IMR-90 (cell line): ENCODE measurements around the gene NKD1. TPM values are rescaled to one million over a fixed set of nuclear protein-coding genes. Genes with fewer than 3 reads are reported as not detected.

Experiments
- ATAC-seq: fragments of 200-7000 bp; cut with Tn5 transposase; 2 replicates; pipeline ENCODE4 v1.9.1; 2020; ENCODE audit warnings: low read depth, mild to moderate bottlenecking, moderate library complexity
- BruUV-seq: library from RNA; stranded (reverse); fragments of 400-500 nt; replicated peaks from 2 replicates; lab custom pipeline; 2021; lab: Mats Ljungman, UMichigan
- CTCF ChIA-PET: fragments of 300-600 bp; formaldehyde crosslinking; extraction: SDS; loops from one replicate; lab custom pipeline; 2021; ENCODE audit warnings: antibody characterized with exemption; lab: Yijun Ruan, JAX
- POLR2A ChIA-PET: fragments of 300-600 bp; sonication (Branson Sonifier 250); formaldehyde crosslinking; loops from one replicate; lab custom pipeline; 2022; ENCODE audit warnings: antibody characterized with exemption; ENCODE audit not compliant: unreplicated experiment; lab: Charles Lee
- DNase-seq: peaks from one replicate; pipeline ENCODE4 v3.0.0; 2013
- H2AFZ ChIP-seq: replicated peaks from 2 replicates; pipeline ENCODE3; 2013; ENCODE audit warnings: low read length, mild to moderate bottlenecking; ENCODE audit not compliant: poor library complexity
- H2AK5ac ChIP-seq: 2 replicates; pipeline ENCODE4 v1.6.1; 2013; ENCODE audit warnings: low read depth, low read length, inconsistent platforms
- H2AK9ac ChIP-seq: replicated peaks from 2 replicates; pipeline ENCODE3; 2013; ENCODE audit warnings: mild to moderate bottlenecking, low read depth, low read length, moderate library complexity; ENCODE audit not compliant: poor library complexity
- H2BK120ac ChIP-seq: 2 replicates; pipeline ENCODE4 v1.6.1; 2013; ENCODE audit warnings: low read depth, low read length, inconsistent platforms
- H2BK15ac ChIP-seq: 3 replicates; pipeline ENCODE4 v1.6.1; 2013; ENCODE audit warnings: low read depth, low read length, inconsistent platforms
- H2BK20ac ChIP-seq: 2 replicates; pipeline ENCODE4 v1.6.1; 2013; ENCODE audit warnings: low read depth, mild to moderate bottlenecking, inconsistent platforms, low read length, moderate library complexity
- H2BK5ac ChIP-seq: 2 replicates; pipeline ENCODE4 v1.6.1; 2013; ENCODE audit warnings: mild to moderate bottlenecking, low read depth, low read length, inconsistent platforms; ENCODE audit not compliant: poor library complexity, severe bottlenecking
- H3K14ac ChIP-seq: replicated peaks from 2 replicates; pipeline ENCODE4 v1.6.1; 2013; ENCODE audit warnings: low read depth, low read length, inconsistent platforms
- H3K18ac ChIP-seq: 2 replicates; pipeline ENCODE4 v1.6.1; 2013; ENCODE audit warnings: low read depth, low read length, control low read depth
- H3K23ac ChIP-seq: 2 replicates; pipeline ENCODE4 v1.6.1; 2013; ENCODE audit warnings: low read depth, low read length, inconsistent platforms
- H3K27ac ChIP-seq: 2 replicates; pipeline ENCODE4 v1.5.1; 2013; ENCODE audit warnings: mild to moderate bottlenecking, control low read depth, low read length; ENCODE audit not compliant: insufficient read depth
- H3K27me3 ChIP-seq: 2 replicates; pipeline ENCODE4 v1.6.1; 2013; ENCODE audit warnings: low read length; ENCODE audit not compliant: control insufficient read depth, insufficient read depth
- H3K36me3 ChIP-seq: 2 replicates; pipeline ENCODE4 v1.6.1; 2013; ENCODE audit warnings: low read length, mixed read lengths; ENCODE audit not compliant: control insufficient read depth, insufficient read depth
- H3K4ac ChIP-seq: 2 replicates; pipeline ENCODE4 v1.6.1; 2013; ENCODE audit warnings: low read depth, low read length, inconsistent platforms
- H3K4me1 ChIP-seq: 2 replicates; pipeline ENCODE4 v1.6.1; 2013; ENCODE audit warnings: low read length, mixed read lengths; ENCODE audit not compliant: control insufficient read depth, insufficient read depth
- H3K4me2 ChIP-seq: 2 replicates; pipeline ENCODE4 v1.6.1; 2013; ENCODE audit warnings: low read depth, mild to moderate bottlenecking, control low read depth, low read length, moderate library complexity
- H3K4me3 ChIP-seq: 2 replicates; pipeline ENCODE4 v1.5.1; 2013; ENCODE audit warnings: low read depth, mild to moderate bottlenecking, control low read depth, low read length, moderate library complexity; ENCODE audit not compliant: insufficient read depth
- H3K56ac ChIP-seq: 2 replicates; pipeline ENCODE4 v1.6.1; 2013; ENCODE audit warnings: low read length, inconsistent platforms; ENCODE audit not compliant: insufficient read depth; ENCODE audit errors: extremely low read depth
- H3K79me1 ChIP-seq, 2 experiments: 2 replicates each; pipeline ENCODE4 v1.6.1; 2013; ENCODE audit warnings: low read length in 2 of 2, inconsistent platforms in 1 of 2, low read depth in 1 of 2
- H3K9ac ChIP-seq: 2 replicates; pipeline ENCODE4 v1.6.1; 2013; ENCODE audit warnings: low read depth, low read length, control low read depth
- H3K9me1 ChIP-seq: 2 replicates; pipeline ENCODE4 v1.6.1; 2013; ENCODE audit warnings: low read length, inconsistent platforms; ENCODE audit not compliant: insufficient read depth
- H3K9me3 ChIP-seq: 2 replicates; pipeline ENCODE4 v1.6.1; 2013; ENCODE audit warnings: low read length; ENCODE audit not compliant: control insufficient read depth, insufficient read depth
- H4K20me1 ChIP-seq: 2 replicates; pipeline ENCODE4 v1.6.1; 2013; ENCODE audit warnings: low read length, inconsistent platforms; ENCODE audit not compliant: insufficient read depth
- H4K5ac ChIP-seq: 2 replicates; pipeline ENCODE4 v1.6.1; 2013; ENCODE audit warnings: mild to moderate bottlenecking, low read depth, low read length, control low read depth
- H4K8ac ChIP-seq, 2 experiments: 2 replicates each; pipeline ENCODE4 v1.6.1; 2013; ENCODE audit warnings: low read depth in 2 of 2, low read length in 2 of 2, control low read depth in 1 of 2, inconsistent platforms in 1 of 2
- H4K91ac ChIP-seq: 2 replicates; pipeline ENCODE4 v1.6.1; 2013; ENCODE audit warnings: low read depth, low read length, inconsistent platforms; ENCODE audit not compliant: insufficient read depth
- BHLHE40 ChIP-seq: fragments of 150-350 bp; IDR thresholded peaks from 2 replicates; pipeline ENCODE4 v1.6.1; 2016; ENCODE audit warnings: mild to moderate bottlenecking, low read depth, low read length
- CEBPB ChIP-seq: IDR thresholded peaks from 2 replicates; pipeline ENCODE4 v1.6.1; 2012; ENCODE audit warnings: low read depth, low read length, improper control_type of control experiment
- CTCF ChIP-seq: conservative IDR thresholded peaks from 2 replicates; pipeline ENCODE4 v1.5.1; 2012; ENCODE audit warnings: mild to moderate bottlenecking, low read depth, low read length, improper control_type of control experiment
- ELK1 ChIP-seq: fragments of 150-350 bp; IDR thresholded peaks from 2 replicates; pipeline ENCODE4 v1.6.1; 2016; ENCODE audit warnings: low read depth, mild to moderate bottlenecking, low read length, moderate library complexity, borderline replicate concordance
- FOS ChIP-seq: fragments of 150-350 bp; IDR thresholded peaks from 2 replicates; pipeline ENCODE4 v1.6.1; 2016; ENCODE audit warnings: low read depth, low read length
- MAZ ChIP-seq: IDR thresholded peaks from 2 replicates; pipeline ENCODE4 v1.6.1; 2012; ENCODE audit warnings: low read depth, mild to moderate bottlenecking, low read length, improper control_type of control experiment, moderate library complexity, borderline replicate concordance
- MXI1 ChIP-seq: IDR thresholded peaks from 2 replicates; pipeline ENCODE4 v1.6.1; 2012; ENCODE audit warnings: low read depth, mild to moderate bottlenecking, low read length, moderate library complexity, borderline replicate concordance
- NFE2L2 ChIP-seq: fragments of 150-350 bp; IDR thresholded peaks from 2 replicates; pipeline ENCODE4 v1.6.1; 2016; ENCODE audit warnings: low read depth, mild to moderate bottlenecking, low read length
- POLR2A ChIP-seq: IDR thresholded peaks from 2 replicates; pipeline ENCODE4 v1.6.1; 2012; ENCODE audit warnings: mild to moderate bottlenecking, low read depth, low read length
- RCOR1 ChIP-seq: IDR thresholded peaks from 2 replicates; pipeline ENCODE4 v1.6.1; 2012; ENCODE audit warnings: mild to moderate bottlenecking, low read length, improper control_type of control experiment; ENCODE audit not compliant: insufficient replicate concordance
- RFX5 ChIP-seq: IDR thresholded peaks from 2 replicates; pipeline ENCODE4 v1.8.0; 2012; ENCODE audit warnings: low read depth, mild to moderate bottlenecking, low read length, moderate library complexity
- SMC3 ChIP-seq: fragments of 150-350 bp; IDR thresholded peaks from 2 replicates; pipeline ENCODE4 v1.6.1; 2016; ENCODE audit warnings: low read depth, mild to moderate bottlenecking, antibody characterized with exemption, low read length, moderate library complexity
- USF2 ChIP-seq: fragments of 150-350 bp; IDR thresholded peaks from 2 replicates; pipeline ENCODE4 v1.6.1; 2017; ENCODE audit warnings: mild to moderate bottlenecking, antibody characterized with exemption, low read length, low read depth
- WGBS, 2 experiments: methylation state at CpG; one replicate each; pipeline versions ENCODE4 v1.1.5 to v1.1.7; 2013; ENCODE audit warnings: missing lambda C conversion rate in 2 of 2; ENCODE audit not compliant: insufficient read length in 1 of 2; ENCODE audit errors: extremely low coverage in 2 of 2; 5-methylcytosine and 5-hydroxymethylcytosine counted together
- dilution Hi-C: fragments of 300-500 bp; cut with HindIII; formaldehyde crosslinking; loops from one replicate; pipeline ENCODE4 v1.14.3; 2018; ENCODE audit warnings: low sequenced_read_pairs; ENCODE audit not compliant: unreplicated experiment
- in situ Hi-C: fragments of 300-500 bp; cut with MboI; formaldehyde crosslinking; loops from 3 replicates; pipeline ENCODE4 v1.14.3; 2019; ENCODE audit warnings: low sequenced_read_pairs, inconsistent platforms, mixed read lengths
- intact Hi-C: fragments of 100-400 bp; cut with micrococcal nuclease; formaldehyde crosslinking; loops from 2 replicates; pipeline ENCODE4 v1.10.0; 2022
- polyA plus RNA-seq, 3 experiments: library from polyadenylated mRNA; depleted of rRNA; stranded (reverse); fragments of >200 nt; gene quantifications; 2 replicates each; pipeline ENCODE4 v1.2.3, GENCODE V29; 2012; ENCODE audit warnings: low replicate concordance in 1 of 3
- total RNA-seq: library from RNA; depleted of rRNA; stranded (reverse); fragments of >200 nt; gene quantifications from 2 replicates; pipeline ENCODE4 v1.2.3, GENCODE V29; 2012

The NKD1 gene
- total and polyA plus RNA-seq, 2 of the 4 experiments (the other 2 are of a cell fraction), result not detected

- H3K79me1 ChIP-seq, result no peaks in the 10 kb centered on the region
- DNase-seq (no peak), ATAC-seq (no peak)
- no peak overlapping the region for H3K27ac ChIP-seq
- no peak overlapping the region for H2AFZ ChIP-seq
- no peak overlapping the region for H2AK5ac ChIP-seq
- no peak overlapping the region for H3K4ac ChIP-seq
- H2AK9ac ChIP-seq, result no peak overlapping the region
- no peak overlapping the region for H2BK20ac ChIP-seq
- no peak overlapping the region for H3K18ac ChIP-seq
- H2BK5ac ChIP-seq, result no peak overlapping the region
- no peaks in the 10 kb centered on the region for H4K20me1 ChIP-seq
- H3K4me3 ChIP-seq, result no peak overlapping the region
- TF ChIP-seq RCOR1, result no peak
- TF ChIP-seq RFX5, result no peak
- TF ChIP-seq MXI1, result no peak
- no peak for TF ChIP-seq BHLHE40
- TF ChIP-seq FOS, result no peak
- no peak for TF ChIP-seq SMC3
- no peak for TF ChIP-seq NFE2L2
- TF ChIP-seq CTCF, result no peak
- TF ChIP-seq ELK1, result no peak
- no peak for TF ChIP-seq MAZ
- no peak for TF ChIP-seq CEBPB
- no peak for TF ChIP-seq POLR2A
- no peak for TF ChIP-seq USF2
- dilution Hi-C loops, result no loop called here
- BruUV-seq, result no TSS peak
- in situ Hi-C loops, result no loop called here
- H3K36me3 ChIP-seq, result no peaks in the 10 kb centered on the region
- H3K23ac ChIP-seq, result no peak overlapping the region
- H3K4me2 ChIP-seq, result no peak overlapping the region
- H3K9me1 ChIP-seq, result no peaks in the 10 kb centered on the region
- no peaks in the 10 kb centered on the region for H3K4me1 ChIP-seq
- H4K8ac ChIP-seq, result no peak overlapping the region
- WGBS, 2 experiments, result 100% methylated on average over 1 of the region's 8 CpGs; no CpG with 5 or more reads in 1 of the 2 experiments
- H3K9me3 ChIP-seq, result no peaks in the 10 kb centered on the region
- no peak overlapping the region for H4K5ac ChIP-seq
- H2BK15ac ChIP-seq, result no peak overlapping the region
- ChIA-PET POLR2A (no interaction called here), CTCF (no interaction called here)
- peaks cover 2% of the 10 kb centered on the region; the same call in 1 of the 2 replicates for H3K27me3 ChIP-seq
- intact Hi-C loops, result no loop called here
- no peak overlapping the region for H4K91ac ChIP-seq
- H3K9ac ChIP-seq, result no peak overlapping the region
- no peak overlapping the region for H3K56ac ChIP-seq
- no peak overlapping the region for H3K14ac ChIP-seq
- no peak overlapping the region for H2BK120ac ChIP-seq
These were observed 76.3 kb downstream of the NKD1 start for GRCh38 chr16:50624449-50624970.
